ENCODE results near the gene EFCAB12. TPM values are rescaled to one million over a fixed set of nuclear protein-coding genes. Genes with fewer than 3 reads are reported as not detected.

Gene EFCAB12
- total RNA-seq, 1 donor from 2014 or later = 0.61 TPM

DNA sequence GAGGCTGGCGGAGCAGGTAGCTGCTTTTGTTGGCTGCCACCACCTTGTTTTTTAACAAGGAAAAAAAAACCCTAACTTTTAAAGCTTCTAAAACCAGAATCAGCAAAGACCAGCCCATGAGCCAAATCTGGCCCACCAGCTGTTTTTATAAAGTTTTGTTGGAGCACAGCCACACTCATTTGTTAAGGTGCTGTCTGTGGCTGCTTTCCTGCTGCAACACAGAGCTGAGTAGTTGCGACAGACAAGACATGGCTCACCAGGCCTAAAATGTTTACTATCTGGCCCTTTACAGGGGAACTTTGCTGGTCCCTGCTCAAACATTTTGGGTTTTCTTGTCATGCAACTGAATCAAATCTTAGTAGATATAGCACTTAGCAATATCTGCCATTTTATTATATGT lies 18.9 kb downstream of the EFCAB12 start:
- DNase-seq = no peak
- TF ChIP-seq, protein P1, sequence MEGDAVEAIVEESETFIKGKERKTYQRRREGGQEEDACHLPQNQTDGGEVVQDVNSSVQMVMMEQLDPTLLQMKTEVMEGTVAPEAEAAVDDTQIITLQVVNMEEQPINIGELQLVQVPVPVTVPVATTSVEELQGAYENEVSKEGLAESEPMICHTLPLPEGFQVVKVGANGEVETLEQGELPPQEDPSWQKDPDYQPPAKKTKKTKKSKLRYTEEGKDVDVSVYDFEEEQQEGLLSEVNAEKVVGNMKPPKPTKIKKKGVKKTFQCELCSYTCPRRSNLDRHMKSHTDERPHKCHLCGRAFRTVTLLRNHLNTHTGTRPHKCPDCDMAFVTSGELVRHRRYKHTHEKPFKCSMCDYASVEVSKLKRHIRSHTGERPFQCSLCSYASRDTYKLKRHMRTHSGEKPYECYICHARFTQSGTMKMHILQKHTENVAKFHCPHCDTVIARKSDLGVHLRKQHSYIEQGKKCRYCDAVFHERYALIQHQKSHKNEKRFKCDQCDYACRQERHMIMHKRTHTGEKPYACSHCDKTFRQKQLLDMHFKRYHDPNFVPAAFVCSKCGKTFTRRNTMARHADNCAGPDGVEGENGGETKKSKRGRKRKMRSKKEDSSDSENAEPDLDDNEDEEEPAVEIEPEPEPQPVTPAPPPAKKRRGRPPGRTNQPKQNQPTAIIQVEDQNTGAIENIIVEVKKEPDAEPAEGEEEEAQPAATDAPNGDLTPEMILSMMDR (IDR thresholded peaks at IDR 0.05; ENCODE audit: partially characterized antibody, unreplicated experiment) = no peak
- H3K27me3 Mint-ChIP-seq (ENCODE audit: unreplicated experiment) = peaks cover 2% of the 10 kb centered on the region
- H3K4me1 Mint-ChIP-seq (ENCODE audit: low read depth, unreplicated experiment) = no peaks in the 10 kb centered on the region
- H3K9me3 Mint-ChIP-seq (ENCODE audit: unreplicated experiment) = peaks cover 1% of the 10 kb centered on the region
- H3K36me3 Mint-ChIP-seq (ENCODE audit: unreplicated experiment) = no peaks in the 10 kb centered on the region
- no peak overlapping the region for H3K4me3 Mint-ChIP-seq (ENCODE audit: unreplicated experiment)
- no peak overlapping the region for H3K27ac Mint-ChIP-seq (ENCODE audit: unreplicated experiment)

DNA sequence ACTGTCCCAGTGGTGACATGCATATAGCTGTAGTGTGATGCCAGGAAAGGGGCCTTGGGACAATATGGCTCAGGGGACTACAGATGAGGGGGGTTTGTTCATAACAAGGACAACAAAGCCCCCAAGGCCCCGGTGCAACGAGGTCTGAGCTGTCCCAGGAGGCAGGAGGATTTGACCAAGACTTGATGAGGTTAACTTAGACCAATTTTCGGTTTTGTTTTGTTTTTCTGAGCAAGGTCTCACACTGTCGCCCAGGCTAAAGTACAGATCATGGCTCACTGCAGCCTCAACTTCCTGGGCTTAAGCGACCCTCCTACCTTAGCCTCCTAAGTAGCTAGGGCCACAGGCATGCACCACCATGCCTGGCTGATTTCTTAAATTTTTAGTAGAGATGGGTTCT lies 23.8 kb downstream of the EFCAB12 start:
- H3K36me3 Mint-ChIP-seq (ENCODE audit: unreplicated experiment) = no peaks in the 10 kb centered on the region
- peaks cover 4% of the 10 kb centered on the region for H3K9me3 Mint-ChIP-seq (ENCODE audit: unreplicated experiment)
- DNase-seq = no peak
- peaks cover under 1% of the 10 kb centered on the region for H3K4me1 Mint-ChIP-seq (ENCODE audit: low read depth, unreplicated experiment)
- H3K4me3 Mint-ChIP-seq (ENCODE audit: unreplicated experiment) = no peak overlapping the region
- H3K27ac Mint-ChIP-seq (ENCODE audit: unreplicated experiment) = no peak overlapping the region
- TF ChIP-seq, protein P1 (IDR thresholded peaks at IDR 0.05; ENCODE audit: partially characterized antibody, unreplicated experiment) = no peak
- peaks cover 4% of the 10 kb centered on the region for H3K27me3 Mint-ChIP-seq (ENCODE audit: unreplicated experiment)

DNA sequence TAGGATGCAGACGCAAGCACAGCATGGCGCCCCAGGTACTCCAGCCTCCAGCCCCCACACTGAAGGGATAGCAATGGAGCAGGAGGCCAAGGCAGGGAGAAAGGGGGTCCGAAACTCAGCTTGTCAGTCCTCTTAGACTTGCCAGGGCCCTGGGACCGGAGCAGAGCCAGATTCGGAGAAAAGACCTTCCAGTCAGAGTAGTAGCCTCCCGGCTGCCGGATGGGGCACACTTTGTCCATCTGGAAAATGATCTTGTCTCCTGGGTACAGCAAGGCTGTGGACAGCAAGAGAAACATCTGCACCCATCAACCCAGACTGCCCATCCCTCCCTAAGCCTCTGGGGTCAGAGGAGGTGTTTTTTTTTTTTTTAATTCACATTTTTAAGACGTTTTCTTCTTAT lies 24.3 kb downstream of the EFCAB12 start:
- peaks cover 4% of the 10 kb centered on the region for H3K27me3 Mint-ChIP-seq (ENCODE audit: unreplicated experiment)
- TF ChIP-seq, protein P1 (IDR thresholded peaks at IDR 0.05; ENCODE audit: partially characterized antibody, unreplicated experiment) = no peak
- DNase-seq = no peak
- H3K9me3 Mint-ChIP-seq (ENCODE audit: unreplicated experiment) = peaks cover 6% of the 10 kb centered on the region
- H3K4me1 Mint-ChIP-seq (ENCODE audit: low read depth, unreplicated experiment) = peaks cover 2% of the 10 kb centered on the region
- H3K4me3 Mint-ChIP-seq (ENCODE audit: unreplicated experiment) = no peak overlapping the region
- H3K36me3 Mint-ChIP-seq (ENCODE audit: unreplicated experiment) = no peaks in the 10 kb centered on the region
- no peak overlapping the region for H3K27ac Mint-ChIP-seq (ENCODE audit: unreplicated experiment)

- no peak overlapping the region for H3K27ac Mint-ChIP-seq (ENCODE audit: unreplicated experiment)
- peaks cover 7% of the 10 kb centered on the region for H3K9me3 Mint-ChIP-seq (ENCODE audit: unreplicated experiment)
- no peaks in the 10 kb centered on the region for H3K36me3 Mint-ChIP-seq (ENCODE audit: unreplicated experiment)
- H3K27me3 Mint-ChIP-seq (ENCODE audit: unreplicated experiment) = peaks cover 4% of the 10 kb centered on the region
- peaks cover 5% of the 10 kb centered on the region for H3K4me1 Mint-ChIP-seq (ENCODE audit: low read depth, unreplicated experiment)
- H3K4me3 Mint-ChIP-seq (ENCODE audit: unreplicated experiment) = no peak overlapping the region
- TF ChIP-seq, protein P1 (IDR thresholded peaks at IDR 0.05; ENCODE audit: partially characterized antibody, unreplicated experiment) = no peak
- DNase-seq = no peak
Measured at GRCh38 chr3:129403450-129403849, 25.0 kb downstream of the EFCAB12 start.

DNA sequence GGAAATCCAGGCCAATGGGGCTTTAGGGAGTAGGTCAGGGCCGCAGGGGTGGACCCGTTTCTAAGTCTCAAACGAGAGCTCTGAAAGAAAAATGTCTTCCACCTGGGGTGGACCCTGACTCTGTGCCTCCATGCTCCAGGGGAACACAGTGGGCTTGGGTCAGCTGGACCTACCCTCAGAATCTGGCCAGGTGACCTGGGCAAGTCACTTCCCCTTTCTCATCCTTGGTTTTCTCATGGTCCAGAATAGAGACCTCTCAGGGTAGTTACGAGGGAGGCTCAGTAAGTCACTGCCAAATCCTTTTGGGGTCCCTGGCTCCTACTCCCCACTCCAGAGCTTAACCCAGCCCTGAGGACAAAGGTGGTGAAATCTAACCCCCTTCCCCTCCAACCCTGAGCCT lies 25.8 kb downstream of the EFCAB12 start:
- no peak for DNase-seq
- no peaks in the 10 kb centered on the region for H3K36me3 Mint-ChIP-seq (ENCODE audit: unreplicated experiment)
- H3K27ac Mint-ChIP-seq (ENCODE audit: unreplicated experiment) = peak overlapping the region; percentile 48
- peaks cover 7% of the 10 kb centered on the region for H3K9me3 Mint-ChIP-seq (ENCODE audit: unreplicated experiment)
- peaks cover 7% of the 10 kb centered on the region for H3K4me1 Mint-ChIP-seq (ENCODE audit: low read depth, unreplicated experiment)
- TF ChIP-seq, protein P1 (IDR thresholded peaks at IDR 0.05; ENCODE audit: partially characterized antibody, unreplicated experiment) = no peak
- H3K27me3 Mint-ChIP-seq (ENCODE audit: unreplicated experiment) = peaks cover 4% of the 10 kb centered on the region
- no peak overlapping the region for H3K4me3 Mint-ChIP-seq (ENCODE audit: unreplicated experiment)

All from glutamatergic neuron (in vitro differentiated cells).